HT1080 (cell line): Measurements from ENCODE around the gene CAST. TPM values are rescaled to one million over a fixed set of nuclear protein-coding genes. Genes with fewer than 3 reads are reported as not detected.
A peak's percentile ranks its signal among the peaks of the same experiment; 100 is the strongest.
"Not testable (repeated sequence)": the region's sequence is repeated elsewhere in the genome, so short reads cannot be mapped to it uniquely, and the experiment has no call there.

ENCODE experiments used
- DNase-seq: peaks from one replicate; pipeline ENCODE4 v3.0.0-alpha.2; 2015; ENCODE audit warnings: low read depth
- polyA plus RNA-seq, 2 experiments: library from polyadenylated mRNA; depleted of rRNA; stranded (reverse); fragments of >200 nt; gene quantifications; 2 replicates each; pipeline ENCODE4 v1.2.3, GENCODE V29; 2015
- total RNA-seq: library from RNA; depleted of rRNA; stranded (reverse); fragments of >200 nt; shearing (Covaris generic); gene quantifications from 2 replicates; pipeline ENCODE4 v1.2.3, GENCODE V29; 2014; rRNA removed

The CAST gene
- total RNA-seq = 110 and 123 TPM in 2 replicates
- 133 and 171 TPM in 2 replicates for polyA plus RNA-seq (2015; cell fraction: cytosol; rRNA removed)
- 177 and 204 TPM in 2 replicates for polyA plus RNA-seq (2015; cell fraction: nucleus; rRNA removed)

- peak; percentile 96 for DNase-seq
Observed at GRCh38 chr5:96661855-96662724, at the start of gene CAST. Gene CAST (plus strand): TSS chr5:96662376. CDS start chr5:96662423, 47 bp downstream.

GRCh38 chr5:96614110-96614691 lies 48.0 kb upstream of the CAST start:
- DNase-seq = peak; percentile 92

GRCh38 chr5:96615223-96615622 lies 47.0 kb upstream of the CAST start:
- no peak for DNase-seq

GRCh38 chr5:96616801-96617200 lies 45.4 kb upstream of the CAST start:
- no peak for DNase-seq

GRCh38 chr5:96618311-96619016 lies 43.7 kb upstream of the CAST start:
- not testable (repeated sequence) for DNase-seq

GRCh38 chr5:96619946-96620345 lies 42.2 kb upstream of the CAST start:
- no peak for DNase-seq

- DNase-seq = no peak
Observed at GRCh38 chr5:96624596-96624995, 37.6 kb upstream of the CAST start.

GRCh38 chr5:96625365-96625764 lies 36.8 kb upstream of the CAST start:
- no peak for DNase-seq

- peak; percentile 65 for DNase-seq
Observed at GRCh38 chr5:96626956-96627355, 35.2 kb upstream of the CAST start.

GRCh38 chr5:96627792-96628398 lies 34.3 kb upstream of the CAST start:
- DNase-seq = no peak

- DNase-seq = no peak
Observed at GRCh38 chr5:96628406-96628805, 33.8 kb upstream of the CAST start.

- peak; percentile 96 for DNase-seq
Observed at GRCh38 chr5:96629774-96630173, 32.4 kb upstream of the CAST start.

GRCh38 chr5:96633820-96634219 lies 28.4 kb upstream of the CAST start:
- no peak for DNase-seq

- no peak for DNase-seq
Observed at GRCh38 chr5:96634881-96635280, 27.3 kb upstream of the CAST start.

GRCh38 chr5:96636046-96636445 lies 26.1 kb upstream of the CAST start:
- DNase-seq = no peak

- no peak for DNase-seq
Observed at GRCh38 chr5:96636594-96636993, 25.6 kb upstream of the CAST start.

GRCh38 chr5:96637196-96637595 lies 25.0 kb upstream of the CAST start:
- DNase-seq = no peak

GRCh38 chr5:96638561-96638960 lies 23.6 kb upstream of the CAST start:
- no peak for DNase-seq

- no peak for DNase-seq
Observed at GRCh38 chr5:96640696-96641095, 21.5 kb upstream of the CAST start.

- no peak for DNase-seq
Observed at GRCh38 chr5:96641368-96642280, 20.6 kb upstream of the CAST start.

- no peak for DNase-seq
Observed at GRCh38 chr5:96642281-96642640, 19.9 kb upstream of the CAST start.
